CD4-positive, alpha-beta T cell treated with Interleukin-17A for 4 hours (primary cell): ENCODE data around the gene UBASH3B.
"Not testable (repeated sequence)": the region's sequence is repeated elsewhere in the genome, so short reads cannot be mapped to it uniquely, and the experiment has no call there.

Source experiments
- DNase-seq: peaks from one replicate; pipeline ENCODE4 v3.0.0-alpha.2; 2020; ENCODE audit warnings: mixed read lengths

UBASH3B gene

DNA sequence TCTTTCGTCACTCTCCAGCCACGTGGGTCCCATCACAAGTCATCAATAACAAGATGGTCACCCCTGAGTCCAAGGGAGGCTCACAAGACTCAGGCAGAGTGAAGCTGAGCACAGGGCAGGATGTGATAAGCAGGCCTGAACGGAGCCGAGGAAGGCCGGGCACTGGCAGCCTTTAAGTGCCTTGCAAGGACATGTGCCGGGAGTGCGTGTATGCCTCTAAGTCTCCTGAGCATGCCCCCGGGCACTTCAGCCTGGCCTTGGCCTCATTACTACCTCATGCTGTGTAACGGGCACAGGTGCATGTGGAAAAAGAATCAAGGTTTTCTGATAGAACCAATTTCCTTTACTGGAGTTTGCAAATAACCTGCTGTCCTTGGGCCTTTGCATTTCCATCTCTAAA, 55.8 kb downstream of the UBASH3B start:
- DNase-seq, result no peak

- no peak for DNase-seq
Measured at GRCh38 chr11:122711831-122712381, 56.4 kb downstream of the UBASH3B start.

GRCh38 chr11:122714004-122714403, 58.5 kb downstream of the UBASH3B start:
- no peak for DNase-seq

GRCh38 chr11:122714484-122714883, 59.0 kb downstream of the UBASH3B start:
- no peak for DNase-seq

DNA sequence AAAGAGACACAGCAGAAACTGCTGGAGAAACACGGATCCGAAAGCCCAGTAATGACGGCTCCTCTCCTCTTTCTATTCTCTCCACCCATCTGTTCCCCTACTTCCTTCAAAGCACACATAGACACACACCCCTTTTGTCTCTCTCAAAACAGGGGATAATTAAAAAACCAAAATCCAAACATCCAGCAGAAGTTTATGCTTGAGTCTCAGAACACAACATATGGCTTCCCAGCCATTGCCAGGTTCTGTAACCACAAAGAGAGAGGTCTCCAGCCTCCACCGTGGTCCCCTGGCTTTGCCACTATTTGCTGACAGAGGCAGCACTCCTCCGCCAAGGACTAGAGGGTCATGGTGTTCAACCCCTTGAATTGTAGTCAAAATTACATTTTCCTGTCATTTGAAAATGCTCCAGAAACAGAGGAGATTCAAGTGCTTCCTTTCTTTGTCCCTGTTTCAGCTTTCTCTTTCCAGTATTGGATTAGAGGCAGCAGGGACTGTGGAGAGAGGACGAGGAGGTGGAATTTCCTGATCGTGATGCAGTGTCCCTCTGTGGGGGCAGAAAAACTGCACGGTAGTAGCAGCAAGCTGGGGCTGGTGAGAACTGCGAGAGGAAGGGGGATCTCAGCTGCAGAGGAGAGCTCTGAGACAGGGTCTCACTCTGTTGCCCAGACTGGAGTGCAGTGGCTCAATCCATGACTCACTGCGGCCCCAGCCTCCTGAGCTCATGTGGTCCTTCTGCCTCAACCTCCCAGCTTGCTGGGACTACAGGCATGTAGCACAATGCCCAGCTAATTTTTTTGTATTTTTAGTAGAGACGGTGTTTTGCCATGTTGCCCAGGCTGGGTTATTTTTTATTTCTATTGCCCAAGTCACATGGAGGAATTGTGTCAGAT, 60.3 kb downstream of the UBASH3B start:
- no peak for DNase-seq

GRCh38 chr11:122717264-122717867, 61.8 kb downstream of the UBASH3B start:
- peak; percentile 31 for DNase-seq

DNA sequence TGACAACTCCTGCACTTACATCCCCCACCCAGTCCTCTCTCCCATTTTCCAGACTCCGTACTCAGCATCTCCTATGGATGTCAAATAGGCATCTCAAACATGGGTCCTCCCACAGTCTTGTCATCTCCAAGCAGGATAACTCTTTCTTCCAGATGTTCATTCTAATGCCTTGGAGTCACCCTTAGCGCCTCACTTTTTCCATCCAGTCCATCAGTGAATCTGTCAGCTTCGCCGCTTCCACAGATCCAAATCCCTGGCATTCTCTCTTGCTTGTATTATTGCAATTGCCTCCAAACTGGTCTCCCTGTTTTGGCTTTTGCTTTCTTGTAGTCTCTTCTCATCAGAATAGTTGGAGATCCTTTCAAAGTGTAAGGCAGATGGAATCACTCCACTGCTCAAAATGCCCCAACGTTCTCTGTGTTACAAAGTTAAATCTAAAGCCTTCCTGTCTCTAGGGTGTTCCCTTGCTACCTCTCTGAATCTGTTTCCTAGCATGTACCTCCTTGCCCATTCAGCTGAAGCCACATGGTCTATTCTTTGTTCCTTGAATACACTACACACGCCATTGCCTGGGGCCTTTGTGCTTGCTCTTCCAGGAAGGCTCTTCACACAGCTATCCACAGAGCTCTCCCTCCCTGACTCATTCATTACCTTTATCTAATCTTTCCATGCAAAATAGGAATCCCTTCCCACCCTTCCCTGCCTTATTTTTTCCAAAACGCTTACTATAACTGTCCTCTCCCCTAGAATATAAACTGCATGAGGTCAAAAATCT, 64.8 kb downstream of the UBASH3B start:
- DNase-seq, result no peak

DNA sequence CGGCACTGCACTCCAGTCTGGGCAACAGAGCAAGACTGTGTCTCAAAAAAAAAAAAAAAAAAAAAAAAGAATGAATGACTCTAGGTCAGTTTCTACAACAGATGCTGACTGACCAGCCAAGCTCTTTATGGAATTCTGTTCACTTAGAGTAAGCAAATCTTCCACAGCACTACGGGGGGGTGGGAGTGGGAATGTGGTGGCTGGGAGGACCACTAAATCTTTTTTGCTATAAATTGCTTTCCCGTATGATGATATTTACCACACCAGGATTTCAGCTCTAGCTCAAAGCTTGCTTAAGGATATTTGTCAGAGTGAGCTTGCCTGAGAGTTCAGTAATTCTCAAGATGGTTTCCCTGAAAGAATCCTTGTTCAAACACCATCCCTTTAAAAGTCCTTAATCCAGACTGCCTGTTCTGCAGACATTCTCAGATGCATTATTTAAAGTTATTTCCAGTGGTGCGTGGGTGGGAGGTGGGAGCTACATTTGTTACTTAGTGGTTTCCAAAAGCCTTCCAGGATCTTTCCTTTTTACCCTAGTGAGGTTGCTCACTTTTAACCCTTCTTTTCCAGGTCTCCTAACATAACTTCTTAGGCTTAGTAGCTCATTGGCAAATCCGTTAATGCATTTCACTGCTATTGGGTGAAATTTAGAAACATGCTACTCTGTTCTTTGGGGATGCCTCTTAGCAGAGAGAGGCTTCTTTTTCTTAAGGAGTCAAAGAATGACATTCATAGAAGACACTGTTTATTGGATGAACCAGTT, 65.9 kb downstream of the UBASH3B start:
- no peak for DNase-seq

- peak; percentile 65 for DNase-seq
Measured at GRCh38 chr11:122721964-122722266, 66.4 kb downstream of the UBASH3B start.

DNA sequence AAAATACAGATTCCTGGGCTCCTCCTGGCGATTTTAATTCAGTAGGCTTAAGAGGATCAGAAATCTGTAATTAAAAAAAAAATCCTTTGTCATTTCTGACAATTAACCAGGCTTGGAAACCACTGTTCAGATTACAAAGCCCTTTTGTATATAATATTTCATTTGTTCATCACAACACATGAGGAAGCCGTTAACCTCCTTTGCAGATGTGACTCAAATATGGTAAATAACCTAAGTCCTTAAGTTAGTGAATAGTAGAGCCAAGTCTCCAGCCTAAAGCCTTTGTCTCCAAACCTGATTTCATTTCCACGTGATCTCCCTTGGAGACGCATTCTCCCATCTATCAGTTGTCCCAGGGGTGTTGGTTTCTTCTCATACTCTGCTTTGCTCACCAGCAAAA, 67.6 kb downstream of the UBASH3B start:
- DNase-seq, result no peak

DNA sequence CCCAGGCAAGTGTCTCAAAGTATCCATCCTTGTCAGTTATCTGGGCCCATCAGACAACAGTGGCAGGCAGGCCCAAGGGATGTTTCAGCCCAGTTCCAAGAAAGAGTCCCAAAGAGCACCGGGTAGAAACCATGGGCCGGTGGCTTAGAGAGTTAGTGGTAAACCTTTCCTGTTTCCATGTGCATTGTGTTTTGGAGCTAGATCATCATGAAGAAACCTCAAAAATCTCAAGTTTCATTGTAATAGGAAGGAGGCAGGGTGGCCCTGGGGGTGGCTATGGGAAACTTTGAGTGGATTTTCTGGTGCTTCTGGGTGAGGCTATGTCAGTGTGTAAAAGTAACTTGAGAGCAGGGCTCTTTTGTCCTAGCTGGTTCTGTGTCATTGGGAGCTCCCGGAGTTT, 68.1 kb downstream of the UBASH3B start:
- no peak for DNase-seq

- no peak for DNase-seq
Measured at GRCh38 chr11:122724520-122724919, 69.0 kb downstream of the UBASH3B start.

DNA sequence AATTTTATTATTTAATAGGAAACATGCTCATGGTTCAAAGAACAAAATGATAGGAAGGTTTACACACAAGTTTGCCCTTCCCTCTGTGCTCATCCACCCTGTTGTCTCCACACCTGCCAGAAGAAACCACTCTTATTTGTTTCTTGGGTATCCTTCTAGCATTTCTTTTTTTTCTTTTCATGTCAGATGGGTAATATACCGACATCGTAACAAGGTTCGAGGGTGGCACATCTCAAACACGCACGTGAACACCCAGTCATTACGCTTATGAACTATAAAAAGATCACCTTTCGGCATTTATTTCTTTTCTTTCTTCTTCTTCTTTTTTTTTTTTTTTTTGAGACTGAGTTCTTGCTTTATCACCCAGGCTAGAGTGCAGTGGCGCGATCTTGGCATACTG, 70.5 kb downstream of the UBASH3B start:
- DNase-seq, result no peak

GRCh38 chr11:122727101-122727929, 71.8 kb downstream of the UBASH3B start:
- peak; percentile 62 for DNase-seq

- DNase-seq, result no peak
Measured at GRCh38 chr11:122728561-122728960, 73.0 kb downstream of the UBASH3B start.

- no peak for DNase-seq
Measured at GRCh38 chr11:122729139-122729538, 73.6 kb downstream of the UBASH3B start.

- DNase-seq, result not testable (repeated sequence)
Measured at GRCh38 chr11:122730694-122731093, 75.2 kb downstream of the UBASH3B start.

DNA sequence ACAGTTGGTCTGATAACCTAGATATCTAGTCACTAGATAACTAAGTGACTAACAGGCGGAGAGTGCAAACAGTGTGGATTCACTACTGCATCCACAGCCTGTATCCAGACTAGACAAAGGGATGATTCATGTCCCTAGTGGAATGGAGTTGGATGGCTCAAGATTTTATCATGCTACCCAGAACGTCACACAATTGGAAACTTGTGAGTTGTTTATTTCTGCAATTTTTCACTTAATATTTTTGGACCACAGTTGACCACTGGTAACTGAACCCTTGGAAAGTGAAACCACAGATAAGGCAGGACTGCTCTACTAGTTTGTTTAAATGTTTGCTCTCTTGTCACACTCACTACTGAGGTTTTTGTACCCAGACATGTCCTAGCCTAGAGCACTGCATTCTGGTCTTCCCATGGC, 76.0 kb downstream of the UBASH3B start:
- DNase-seq, result no peak

GRCh38 chr11:122732342-122733315, 77.1 kb downstream of the UBASH3B start:
- DNase-seq, result no peak

- DNase-seq, result no peak
Measured at GRCh38 chr11:122733318-122733717, 77.8 kb downstream of the UBASH3B start.
